OCI-LY1 (cell line): ENCODE measurements around the gene PDE3A.

Source experiments
- H2AFZ ChIP-seq: fragments of 200-600 bp; sonication (generic), shearing (Covaris generic); 2 replicates; pipeline ENCODE4 v1.6.0; 2014; ENCODE audit warnings: antibody characterized with exemption, mild to moderate bottlenecking, low read length
- H3F3A ChIP-seq: fragments of 200-600 bp; sonication (generic), shearing (Covaris generic); 2 replicates; pipeline ENCODE4 v1.6.0; 2014; ENCODE audit warnings: mild to moderate bottlenecking, antibody characterized with exemption, low read length, moderate library complexity; ENCODE audit not compliant: insufficient read depth
- H3K27ac ChIP-seq: fragments of 200-600 bp; sonication (generic); 2 replicates; pipeline ENCODE4 v1.5.1; 2014; ENCODE audit warnings: low read length, mixed run types, mild to moderate bottlenecking, low read depth; ENCODE audit not compliant: poor library complexity, severe bottlenecking
- H3K27me3 ChIP-seq: fragments of 200-600 bp; sonication (generic); 2 replicates; pipeline ENCODE4 v1.6.0; 2014; ENCODE audit warnings: antibody characterized with exemption, mild to moderate bottlenecking, low read length, moderate library complexity; ENCODE audit not compliant: insufficient read depth
- H3K36me3 ChIP-seq: fragments of 200-600 bp; sonication (generic); 2 replicates; pipeline ENCODE4 v1.6.1; 2014; ENCODE audit warnings: mild to moderate bottlenecking, antibody characterized with exemption, low read length, moderate library complexity, mixed read lengths; ENCODE audit not compliant: insufficient read depth
- H3K4me1 ChIP-seq: fragments of 200-600 bp; sonication (generic); 2 replicates; pipeline ENCODE4 v1.5.1; 2014; ENCODE audit warnings: mild to moderate bottlenecking, low read length, moderate library complexity; ENCODE audit not compliant: insufficient read depth, severe bottlenecking
- H3K4me2 ChIP-seq: fragments of 200-600 bp; sonication (generic), shearing (Covaris generic); 2 replicates; pipeline ENCODE4 v1.6.1; 2014; ENCODE audit warnings: low read length
- H3K4me3 ChIP-seq: fragments of 200-600 bp; sonication (generic); 2 replicates; pipeline ENCODE4 v1.5.1; 2014; ENCODE audit warnings: low read length, low read depth, mild to moderate bottlenecking, mixed read lengths; ENCODE audit not compliant: poor library complexity, severe bottlenecking
- H3K79me2 ChIP-seq: fragments of 200-600 bp; shearing (Covaris generic); 2 replicates; pipeline ENCODE4 v1.6.1; 2016; ENCODE audit warnings: mixed run types, low read length, mixed read lengths; ENCODE audit not compliant: insufficient read depth
- H3K9ac ChIP-seq: fragments of 200-600 bp; sonication (generic), shearing (Covaris generic); 2 replicates; pipeline ENCODE4 v1.6.1; 2014; ENCODE audit warnings: mild to moderate bottlenecking, low read length, mixed read lengths
- H3K9me2 ChIP-seq: fragments of 200-600 bp; sonication (generic), shearing (Covaris generic); 2 replicates; pipeline ENCODE4 v1.6.1; 2014; ENCODE audit warnings: low read depth, mild to moderate bottlenecking, low read length, mixed read lengths
- H3K9me3 ChIP-seq: fragments of 200-600 bp; shearing (Covaris generic); 2 replicates; pipeline ENCODE4 v1.6.1; 2014; ENCODE audit warnings: low read length, mixed read lengths
- H4K20me1 ChIP-seq: fragments of 200-600 bp; sonication (generic), shearing (Covaris generic); 2 replicates; pipeline ENCODE4 v1.6.0; 2016; ENCODE audit warnings: mild to moderate bottlenecking, low read length; ENCODE audit not compliant: insufficient read depth
- EZH2 ChIP-seq: fragments of 200-600 bp; sonication (generic), shearing (Covaris generic); IDR thresholded peaks from 2 replicates; pipeline ENCODE4 v1.8.0; 2017; ENCODE audit warnings: borderline replicate concordance, mixed run types, mild to moderate bottlenecking, antibody characterized with exemption, low read length, moderate library complexity, mixed read lengths
- TF ChIP-seq, protein P1 (sequence below): fragments of 200-600 bp; sonication (generic), shearing (Covaris generic); IDR thresholded peaks from 2 replicates; pipeline ENCODE4 v1.5.1; 2017; ENCODE audit warnings: mild to moderate bottlenecking, antibody characterized with exemption, low read length, moderate library complexity, mixed read lengths

PDE3A gene

DNA sequence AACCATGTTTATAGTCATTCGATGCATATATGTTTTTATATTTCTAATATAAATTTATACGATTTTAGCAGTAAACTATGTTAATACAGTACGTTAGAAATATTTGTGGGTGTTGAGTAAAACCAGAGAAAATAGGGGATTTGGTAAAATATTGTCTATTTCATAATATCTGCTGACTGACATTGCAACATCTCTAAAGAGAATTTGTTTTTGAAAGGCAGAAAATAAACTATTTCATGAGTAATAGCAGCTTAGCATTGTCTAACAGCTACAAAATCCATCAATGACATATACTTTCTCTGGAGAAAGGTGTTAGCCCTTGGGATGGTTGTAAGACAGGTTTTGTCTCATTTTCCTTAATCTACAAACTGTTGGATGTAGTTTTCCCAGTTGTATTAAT lies 144.9 kb downstream of the PDE3A start:
- no peak overlapping the region for H3K27ac ChIP-seq
- TF ChIP-seq, protein P1, sequence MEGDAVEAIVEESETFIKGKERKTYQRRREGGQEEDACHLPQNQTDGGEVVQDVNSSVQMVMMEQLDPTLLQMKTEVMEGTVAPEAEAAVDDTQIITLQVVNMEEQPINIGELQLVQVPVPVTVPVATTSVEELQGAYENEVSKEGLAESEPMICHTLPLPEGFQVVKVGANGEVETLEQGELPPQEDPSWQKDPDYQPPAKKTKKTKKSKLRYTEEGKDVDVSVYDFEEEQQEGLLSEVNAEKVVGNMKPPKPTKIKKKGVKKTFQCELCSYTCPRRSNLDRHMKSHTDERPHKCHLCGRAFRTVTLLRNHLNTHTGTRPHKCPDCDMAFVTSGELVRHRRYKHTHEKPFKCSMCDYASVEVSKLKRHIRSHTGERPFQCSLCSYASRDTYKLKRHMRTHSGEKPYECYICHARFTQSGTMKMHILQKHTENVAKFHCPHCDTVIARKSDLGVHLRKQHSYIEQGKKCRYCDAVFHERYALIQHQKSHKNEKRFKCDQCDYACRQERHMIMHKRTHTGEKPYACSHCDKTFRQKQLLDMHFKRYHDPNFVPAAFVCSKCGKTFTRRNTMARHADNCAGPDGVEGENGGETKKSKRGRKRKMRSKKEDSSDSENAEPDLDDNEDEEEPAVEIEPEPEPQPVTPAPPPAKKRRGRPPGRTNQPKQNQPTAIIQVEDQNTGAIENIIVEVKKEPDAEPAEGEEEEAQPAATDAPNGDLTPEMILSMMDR, result no peak
- no peak for TF ChIP-seq EZH2
- no peaks in the 10 kb centered on the region for H3K79me2 ChIP-seq
- H3K4me3 ChIP-seq, result no peak overlapping the region
- no peak overlapping the region for H3K4me2 ChIP-seq
- no peak overlapping the region for H3K9ac ChIP-seq
- no peaks in the 10 kb centered on the region for H3K27me3 ChIP-seq
- H3K4me1 ChIP-seq, result no peaks in the 10 kb centered on the region
- peaks cover 3% of the 10 kb centered on the region; the same call in 1 of the 2 replicates for H3F3A ChIP-seq
- no peaks in the 10 kb centered on the region for H3K9me2 ChIP-seq
- no peaks in the 10 kb centered on the region for H3K9me3 ChIP-seq
- no peak overlapping the region for H2AFZ ChIP-seq
- no peaks in the 10 kb centered on the region for H3K36me3 ChIP-seq
- H4K20me1 ChIP-seq, result no peaks in the 10 kb centered on the region

DNA sequence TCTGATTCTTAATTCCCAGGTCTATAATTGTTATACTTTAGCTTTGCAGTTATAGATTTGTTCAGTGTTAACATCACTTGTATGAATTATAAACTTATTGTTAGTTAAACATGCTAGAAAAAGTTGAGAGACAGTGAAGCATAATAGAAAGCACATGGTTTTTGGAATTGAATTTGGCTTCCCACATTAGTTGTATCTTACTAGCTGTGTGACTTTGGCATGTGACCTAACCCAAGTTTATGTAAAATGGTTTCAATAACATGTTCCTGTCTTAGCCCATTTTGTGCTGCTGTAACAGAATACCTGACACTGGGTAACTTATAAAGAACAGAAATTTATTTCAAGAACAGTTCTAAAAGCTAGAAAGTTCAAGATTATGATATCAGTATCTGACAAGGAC lies 146.3 kb downstream of the PDE3A start:
- H3K27me3 ChIP-seq, result no peaks in the 10 kb centered on the region
- no peak overlapping the region for H3K27ac ChIP-seq
- TF ChIP-seq, protein P1, result no peak
- TF ChIP-seq EZH2, result no peak
- H3K9me3 ChIP-seq, result no peaks in the 10 kb centered on the region
- H3K36me3 ChIP-seq, result no peaks in the 10 kb centered on the region
- H3F3A ChIP-seq, result no peaks in the 10 kb centered on the region
- no peaks in the 10 kb centered on the region for H3K9me2 ChIP-seq
- no peak overlapping the region for H3K9ac ChIP-seq
- H4K20me1 ChIP-seq, result no peaks in the 10 kb centered on the region
- no peaks in the 10 kb centered on the region for H3K4me1 ChIP-seq
- H2AFZ ChIP-seq, result no peak overlapping the region
- no peak overlapping the region for H3K4me3 ChIP-seq
- no peak overlapping the region for H3K4me2 ChIP-seq
- H3K79me2 ChIP-seq, result no peaks in the 10 kb centered on the region

DNA sequence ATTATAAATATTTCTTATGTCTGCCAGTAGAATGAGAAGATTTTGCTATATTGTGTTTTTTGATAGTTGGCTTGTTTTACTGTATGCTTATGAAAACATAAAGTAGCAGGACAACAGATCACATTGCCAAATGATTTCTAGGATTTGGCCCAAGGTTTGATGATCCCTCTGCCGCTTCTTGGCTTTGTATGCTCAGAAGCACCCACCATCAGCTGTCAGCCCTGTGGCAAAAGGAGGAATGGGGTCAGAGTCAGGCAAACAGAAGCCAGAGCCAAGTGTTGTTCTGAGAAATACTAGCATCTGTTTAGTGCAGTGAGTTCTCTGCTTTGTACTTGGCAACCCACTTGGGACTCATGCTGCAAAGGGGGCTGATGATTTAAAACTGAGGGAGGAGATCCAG lies 152.2 kb downstream of the PDE3A start:
- no peaks in the 10 kb centered on the region for H3K9me3 ChIP-seq
- H3K27ac ChIP-seq, result no peak overlapping the region
- H4K20me1 ChIP-seq, result no peaks in the 10 kb centered on the region
- H3K9ac ChIP-seq, result no peak overlapping the region
- no peaks in the 10 kb centered on the region for H3K36me3 ChIP-seq
- H3K9me2 ChIP-seq, result no peaks in the 10 kb centered on the region
- H2AFZ ChIP-seq, result no peak overlapping the region
- TF ChIP-seq, protein P1, result no peak
- TF ChIP-seq EZH2, result no peak
- H3K4me3 ChIP-seq, result no peak overlapping the region
- no peaks in the 10 kb centered on the region for H3K27me3 ChIP-seq
- H3F3A ChIP-seq, result no peaks in the 10 kb centered on the region
- no peaks in the 10 kb centered on the region for H3K4me1 ChIP-seq
- H3K4me2 ChIP-seq, result no peak overlapping the region
- no peaks in the 10 kb centered on the region for H3K79me2 ChIP-seq
